ENCODE data around the gene ANKRD11. TPM values are rescaled to one million over a fixed set of nuclear protein-coding genes. Genes with fewer than 3 reads are reported as not detected.

ANKRD11 gene
- total RNA-seq, 2 donors from 2014 or later: 118 to 159 TPM

DNA sequence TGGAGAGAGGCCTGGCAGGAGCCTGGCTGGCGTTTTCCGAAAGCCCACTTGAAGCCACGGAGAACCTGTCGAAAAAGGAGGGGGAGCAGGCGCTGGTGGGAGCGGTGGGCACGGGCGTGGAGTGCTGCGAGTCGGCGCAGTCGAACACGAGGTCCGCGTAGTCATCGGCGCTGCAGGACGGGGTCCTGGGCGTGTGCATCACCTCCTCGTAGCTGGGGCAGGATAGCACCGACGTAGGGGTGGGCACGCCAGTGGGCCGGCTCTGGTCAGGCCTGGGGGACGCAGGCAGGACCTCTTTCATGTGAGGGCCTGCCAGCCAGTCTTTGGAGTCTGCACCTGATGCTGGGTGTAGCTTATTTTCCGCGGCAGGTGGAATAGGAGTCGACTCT, 209.2 kb downstream of the ANKRD11 start:
- TF ChIP-seq, protein P1, sequence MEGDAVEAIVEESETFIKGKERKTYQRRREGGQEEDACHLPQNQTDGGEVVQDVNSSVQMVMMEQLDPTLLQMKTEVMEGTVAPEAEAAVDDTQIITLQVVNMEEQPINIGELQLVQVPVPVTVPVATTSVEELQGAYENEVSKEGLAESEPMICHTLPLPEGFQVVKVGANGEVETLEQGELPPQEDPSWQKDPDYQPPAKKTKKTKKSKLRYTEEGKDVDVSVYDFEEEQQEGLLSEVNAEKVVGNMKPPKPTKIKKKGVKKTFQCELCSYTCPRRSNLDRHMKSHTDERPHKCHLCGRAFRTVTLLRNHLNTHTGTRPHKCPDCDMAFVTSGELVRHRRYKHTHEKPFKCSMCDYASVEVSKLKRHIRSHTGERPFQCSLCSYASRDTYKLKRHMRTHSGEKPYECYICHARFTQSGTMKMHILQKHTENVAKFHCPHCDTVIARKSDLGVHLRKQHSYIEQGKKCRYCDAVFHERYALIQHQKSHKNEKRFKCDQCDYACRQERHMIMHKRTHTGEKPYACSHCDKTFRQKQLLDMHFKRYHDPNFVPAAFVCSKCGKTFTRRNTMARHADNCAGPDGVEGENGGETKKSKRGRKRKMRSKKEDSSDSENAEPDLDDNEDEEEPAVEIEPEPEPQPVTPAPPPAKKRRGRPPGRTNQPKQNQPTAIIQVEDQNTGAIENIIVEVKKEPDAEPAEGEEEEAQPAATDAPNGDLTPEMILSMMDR (conservative IDR thresholded peaks at IDR 0.05): no peak
- no peaks in the 10 kb centered on the region for H3K9me3 Mint-ChIP-seq
- WGBS, 2 experiments (ENCODE audit: insufficient coverage in 1 of 2, insufficient read length in 1 of 2): 95% methylated on average over 11 to 28 of the region's 28 CpGs
- Histone ChIP-seq H3K4me3 (ENCODE audit: low read length) (no peak overlapping the region), H3K9me3 (ENCODE audit: control insufficient read depth, low read length) (no peaks in the 10 kb centered on the region), H3K36me3 (ENCODE audit: control insufficient read depth, insufficient read depth, low read length) (peaks cover 38% of the 10 kb centered on the region), H3K4me1 (ENCODE audit: control insufficient read depth, insufficient read depth, low read length) (no peaks in the 10 kb centered on the region), H3K9ac (ENCODE audit: extremely low read depth, low read length, poor library complexity, severe bottlenecking) (no peak overlapping the region), H3K27ac (ENCODE audit: low read depth, low read length) (no peak overlapping the region), H3K27me3 (ENCODE audit: control insufficient read depth, insufficient read depth, low read length, poor library complexity, severe bottlenecking) (no peaks in the 10 kb centered on the region)
- DNase-seq: no peak
- no peaks in the 10 kb centered on the region for H3K27me3 Mint-ChIP-seq (ENCODE audit: insufficient read depth)
- no peaks in the 10 kb centered on the region for H3K4me1 Mint-ChIP-seq
- H3K4me3 Mint-ChIP-seq: no peak overlapping the region
- H3K36me3 Mint-ChIP-seq (ENCODE audit: low read depth): peaks cover 13% of the 10 kb centered on the region
- no peak overlapping the region for H3K27ac Mint-ChIP-seq

DNA sequence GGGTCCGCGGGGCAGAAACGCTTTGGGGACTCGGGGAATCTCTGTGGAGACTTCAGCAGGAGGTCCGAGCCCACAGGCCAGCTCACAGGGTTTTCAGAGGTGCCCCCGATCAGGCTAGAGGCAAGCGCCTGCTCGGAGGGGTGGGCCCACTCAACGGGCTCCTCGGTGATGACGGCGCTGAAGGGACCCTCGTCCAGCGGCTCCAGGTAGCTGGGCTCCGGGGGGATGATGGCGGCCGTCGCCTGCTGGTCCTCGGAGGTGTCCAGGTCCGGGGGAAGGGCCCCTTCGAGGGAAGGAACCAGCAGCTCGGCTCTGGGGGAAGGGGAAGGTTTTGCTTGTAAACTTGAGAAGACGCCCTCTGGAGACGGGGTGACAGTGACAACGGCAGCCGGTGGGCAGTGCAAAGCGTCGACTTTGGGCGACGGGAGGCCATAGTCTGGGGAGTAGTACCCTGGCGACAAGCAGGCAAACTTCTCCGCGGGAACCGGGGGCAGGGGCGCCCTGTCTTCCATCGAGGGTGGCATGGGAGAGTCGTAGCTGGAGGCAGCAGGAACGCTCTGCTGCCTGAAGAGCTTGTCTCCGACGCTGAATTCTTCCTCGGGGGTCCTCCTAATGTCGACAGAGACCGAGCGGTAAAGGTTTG, 209.7 kb downstream of the ANKRD11 start:
- no peaks in the 10 kb centered on the region for H3K4me1 ChIP-seq (ENCODE audit: control insufficient read depth, insufficient read depth, low read length)
- Mint-ChIP-seq H3K4me3 (no peak overlapping the region), H3K36me3 (ENCODE audit: low read depth) (peaks cover 19% of the 10 kb centered on the region), H3K4me1 (no peaks in the 10 kb centered on the region), H3K9me3 (no peaks in the 10 kb centered on the region), H3K27ac (peak overlapping the region; percentile 44), H3K27me3 (ENCODE audit: insufficient read depth) (no peaks in the 10 kb centered on the region)
- no peak overlapping the region for H3K9ac ChIP-seq (ENCODE audit: extremely low read depth, low read length, poor library complexity, severe bottlenecking)
- 96 to 99% methylated on average over 38 to 44 of the region's 44 CpGs for WGBS, 2 experiments (ENCODE audit: insufficient coverage in 1 of 2, insufficient read length in 1 of 2)
- peaks cover 38% of the 10 kb centered on the region for H3K36me3 ChIP-seq (ENCODE audit: control insufficient read depth, insufficient read depth, low read length)
- TF ChIP-seq, protein P1 (conservative IDR thresholded peaks at IDR 0.05): no peak
- no peak overlapping the region for H3K27ac ChIP-seq (ENCODE audit: low read depth, low read length)
- no peaks in the 10 kb centered on the region for H3K9me3 ChIP-seq (ENCODE audit: control insufficient read depth, low read length)
- H3K27me3 ChIP-seq (ENCODE audit: control insufficient read depth, insufficient read depth, low read length, poor library complexity, severe bottlenecking): no peaks in the 10 kb centered on the region
- DNase-seq: no peak
- H3K4me3 ChIP-seq (ENCODE audit: low read length): no peak overlapping the region

DNA sequence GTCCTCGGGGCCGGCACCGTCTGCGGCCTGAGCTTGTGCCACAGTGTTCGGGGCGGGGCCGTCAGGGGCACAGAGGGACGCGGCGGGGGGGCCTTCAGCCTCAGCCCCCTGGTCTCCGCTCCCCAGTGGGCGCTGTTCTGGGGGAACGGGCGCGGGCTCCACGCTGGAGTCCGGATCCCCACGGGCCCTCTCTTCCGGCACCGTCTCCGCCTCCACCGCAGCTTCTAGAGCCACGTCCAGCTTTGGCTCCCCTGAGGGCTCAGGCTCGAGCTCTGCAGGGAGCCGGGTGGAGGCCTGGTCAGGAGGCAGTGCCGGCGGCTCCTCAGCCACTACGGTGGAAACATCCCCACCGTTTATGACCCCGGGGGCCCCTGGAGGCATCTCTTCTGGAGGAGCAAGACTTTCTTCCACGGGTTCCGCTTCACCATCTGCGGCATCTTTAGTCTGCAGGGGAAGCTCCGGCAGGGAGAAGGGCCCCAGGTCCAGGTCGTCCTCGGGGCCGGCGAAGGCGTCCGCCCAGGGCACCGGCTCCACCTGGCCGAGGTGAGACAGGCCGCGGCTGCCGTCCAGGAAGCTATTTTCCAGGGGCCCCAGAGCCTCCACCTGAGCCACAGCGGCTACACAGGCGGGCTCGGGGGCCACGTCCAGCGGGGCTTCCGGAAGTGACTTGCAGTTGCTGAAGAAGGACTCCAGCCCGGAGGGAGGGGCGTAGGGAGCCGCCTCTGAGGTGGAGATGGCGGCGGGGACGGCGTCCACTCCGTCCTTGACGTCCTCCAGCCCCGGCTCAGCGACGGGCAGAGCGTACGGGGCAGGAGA, 210.5 kb downstream of the ANKRD11 start:
- Mint-ChIP-seq H3K4me1 (no peaks in the 10 kb centered on the region), H3K36me3 (ENCODE audit: low read depth) (peaks cover 24% of the 10 kb centered on the region), H3K4me3 (no peak overlapping the region), H3K27ac (no peak overlapping the region), H3K27me3 (ENCODE audit: insufficient read depth) (no peaks in the 10 kb centered on the region), H3K9me3 (no peaks in the 10 kb centered on the region)
- no peaks in the 10 kb centered on the region for H3K27me3 ChIP-seq (ENCODE audit: control insufficient read depth, insufficient read depth, low read length, poor library complexity, severe bottlenecking)
- DNase-seq: no peak
- H3K4me3 ChIP-seq (ENCODE audit: low read length): no peak overlapping the region
- no peaks in the 10 kb centered on the region for H3K9me3 ChIP-seq (ENCODE audit: control insufficient read depth, low read length)
- no peak overlapping the region for H3K27ac ChIP-seq (ENCODE audit: low read depth, low read length)
- WGBS, 2 experiments (ENCODE audit: insufficient coverage in 1 of 2, insufficient read length in 1 of 2): 95 to 96% methylated on average over 46 to 65 of the region's 65 CpGs
- H3K36me3 ChIP-seq (ENCODE audit: control insufficient read depth, insufficient read depth, low read length): peaks cover 37% of the 10 kb centered on the region
- no peaks in the 10 kb centered on the region for H3K4me1 ChIP-seq (ENCODE audit: control insufficient read depth, insufficient read depth, low read length)
- H3K9ac ChIP-seq (ENCODE audit: extremely low read depth, low read length, poor library complexity, severe bottlenecking): no peak overlapping the region
- TF ChIP-seq, protein P1 (conservative IDR thresholded peaks at IDR 0.05): no peak

Measured in endodermal cell (in vitro differentiated cells).